Testis (tissue), 2 donors: ENCODE measurements around the gene FBXO5.
A peak's percentile ranks its signal among the peaks of the same experiment; 100 is the strongest.

Experiments
- CTCF ChIP-seq, 3 experiments: fragments of 450-650 bp in 2 of 3; fragments of 200-600 bp in 1 of 3; sonication (generic) in 1 of 3; IDR thresholded peaks; one replicate each; pipeline ENCODE4 v1.5.1; 2016 to 2019; ENCODE audit warnings: antibody characterized with exemption in 3 of 3, mild to moderate bottlenecking in 2 of 3, moderate library complexity in 1 of 3
- POLR2A ChIP-seq: fragments of 450-650 bp; IDR thresholded peaks from one replicate; pipeline ENCODE4 v1.6.1; 2017; ENCODE audit warnings: antibody characterized with exemption, mild to moderate bottlenecking, moderate library complexity

GRCh38 chr6:152952866-152953509 is 29.9 kb downstream of the FBXO5 start:
- peak in 2 of 3 experiments; percentile 40 to 49 for TF ChIP-seq CTCF (IDR thresholded peaks at IDR 0.05)
- TF ChIP-seq POLR2A: no peak
